GM06990 (cell line): ENCODE results near the gene FARSA.

Experiments
- DNase-seq: peaks from one replicate; pipeline ENCODE4 v3.0.0-alpha.2; 2011; ENCODE audit not compliant: insufficient read length; ENCODE audit errors: extremely low read depth
- H3K27me3 ChIP-seq: replicated peaks from 2 replicates; pipeline ENCODE4 v1.6.0; 2011; ENCODE audit warnings: low read length; ENCODE audit not compliant: control insufficient read depth, insufficient read depth
- H3K36me3 ChIP-seq: 2 replicates; pipeline ENCODE4 v1.5.1; 2011; ENCODE audit warnings: low read length; ENCODE audit not compliant: control insufficient read depth, insufficient read depth
- H3K4me3 ChIP-seq: replicated peaks from 2 replicates; pipeline ENCODE4 v1.5.1; 2011; ENCODE audit warnings: low read depth, mild to moderate bottlenecking, control low read depth, low read length
- TF ChIP-seq, protein P1 (sequence below): IDR thresholded peaks from 2 replicates; pipeline ENCODE4 v1.5.1; 2011; ENCODE audit warnings: low read length, control low read depth, mild to moderate bottlenecking, inconsistent platforms; ENCODE audit not compliant: insufficient read depth, poor library complexity, severe bottlenecking

Gene FARSA

GRCh38 chr19:12881172-12881808 lies 52.2 kb downstream of the FARSA start, which contains the start of gene DNASE2:
TSS of gene DNASE2 (minus strand) at chr19:12881449. CDS start at chr19:12881375, 74 bp downstream.
- DNase-seq: peak; percentile 94
- Histone ChIP-seq H3K36me3 (peaks cover 5% of the 10 kb centered on the region), H3K27me3 (no peaks in the 10 kb centered on the region), H3K4me3 (peak within 1 kb of the TSS; percentile 74)
- TF ChIP-seq, protein P1, sequence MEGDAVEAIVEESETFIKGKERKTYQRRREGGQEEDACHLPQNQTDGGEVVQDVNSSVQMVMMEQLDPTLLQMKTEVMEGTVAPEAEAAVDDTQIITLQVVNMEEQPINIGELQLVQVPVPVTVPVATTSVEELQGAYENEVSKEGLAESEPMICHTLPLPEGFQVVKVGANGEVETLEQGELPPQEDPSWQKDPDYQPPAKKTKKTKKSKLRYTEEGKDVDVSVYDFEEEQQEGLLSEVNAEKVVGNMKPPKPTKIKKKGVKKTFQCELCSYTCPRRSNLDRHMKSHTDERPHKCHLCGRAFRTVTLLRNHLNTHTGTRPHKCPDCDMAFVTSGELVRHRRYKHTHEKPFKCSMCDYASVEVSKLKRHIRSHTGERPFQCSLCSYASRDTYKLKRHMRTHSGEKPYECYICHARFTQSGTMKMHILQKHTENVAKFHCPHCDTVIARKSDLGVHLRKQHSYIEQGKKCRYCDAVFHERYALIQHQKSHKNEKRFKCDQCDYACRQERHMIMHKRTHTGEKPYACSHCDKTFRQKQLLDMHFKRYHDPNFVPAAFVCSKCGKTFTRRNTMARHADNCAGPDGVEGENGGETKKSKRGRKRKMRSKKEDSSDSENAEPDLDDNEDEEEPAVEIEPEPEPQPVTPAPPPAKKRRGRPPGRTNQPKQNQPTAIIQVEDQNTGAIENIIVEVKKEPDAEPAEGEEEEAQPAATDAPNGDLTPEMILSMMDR: no peak

DNA sequence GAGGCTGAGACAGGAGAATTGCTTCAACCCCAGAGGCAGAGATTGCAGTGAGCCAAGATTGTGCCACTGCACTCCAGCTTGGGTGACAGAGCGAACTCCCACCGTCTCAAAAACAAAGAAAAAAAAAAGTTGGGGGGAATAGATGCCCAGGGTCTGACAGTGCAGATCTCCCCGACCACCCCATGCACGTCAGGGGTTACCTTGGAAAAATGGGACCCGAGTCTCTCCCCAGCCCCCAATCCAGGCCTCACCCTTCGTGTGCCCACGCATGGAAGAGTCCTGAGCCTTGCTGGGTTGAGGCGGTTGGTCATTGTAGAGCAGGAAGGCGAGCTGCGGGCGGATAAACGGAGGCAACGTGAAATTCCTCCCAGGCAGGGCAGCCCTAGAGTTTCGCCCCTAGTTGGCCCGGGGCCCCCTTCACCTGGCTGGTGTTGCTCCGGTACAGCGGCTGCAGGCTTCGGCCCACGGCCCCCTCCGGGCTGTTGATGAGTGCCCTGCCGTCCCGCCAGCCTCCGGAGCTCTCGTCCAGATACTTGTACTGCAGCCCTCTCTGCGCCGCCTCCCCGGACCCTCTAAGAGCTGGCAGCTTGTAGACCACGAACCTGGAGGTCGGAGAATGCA lies 52.9 kb downstream of the FARSA start:
- peak overlapping the region; percentile 74 for H3K4me3 ChIP-seq
- no peak for DNase-seq
- no peaks in the 10 kb centered on the region for H3K27me3 ChIP-seq
- H3K36me3 ChIP-seq: peaks cover 5% of the 10 kb centered on the region
- TF ChIP-seq, protein P1: no peak

DNA sequence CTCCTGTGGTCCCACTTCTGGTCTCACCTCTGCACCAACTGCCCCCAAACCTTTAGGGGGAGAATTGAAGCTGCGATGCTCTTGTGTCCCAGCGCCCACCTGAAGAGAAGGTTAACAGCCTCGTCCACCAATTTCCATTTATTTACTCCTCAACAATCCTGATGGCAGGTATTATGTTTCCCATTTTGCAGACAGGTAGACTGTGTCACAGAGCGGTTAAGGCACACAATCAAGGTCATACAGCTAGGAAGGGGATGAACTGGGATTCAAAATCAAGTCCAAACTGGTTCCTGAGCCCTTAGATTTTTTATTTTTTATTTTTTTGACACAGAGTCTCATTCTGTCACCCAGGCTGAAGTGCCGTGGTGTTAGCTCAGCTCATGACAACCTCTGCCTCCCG lies 58.4 kb downstream of the FARSA start:
- Histone ChIP-seq H3K4me3 (no peak overlapping the region), H3K27me3 (no peaks in the 10 kb centered on the region), H3K36me3 (peaks cover 5% of the 10 kb centered on the region)
- TF ChIP-seq, protein P1: no peak
- no peak for DNase-seq

- H3K36me3 ChIP-seq: peaks cover 5% of the 10 kb centered on the region
- H3K4me3 ChIP-seq: no peak overlapping the region
- TF ChIP-seq, protein P1: no peak
- H3K27me3 ChIP-seq: no peaks in the 10 kb centered on the region
- no peak for DNase-seq
These were observed 59.4 kb downstream of the FARSA start for GRCh38 chr19:12873891-12874745.

DNA sequence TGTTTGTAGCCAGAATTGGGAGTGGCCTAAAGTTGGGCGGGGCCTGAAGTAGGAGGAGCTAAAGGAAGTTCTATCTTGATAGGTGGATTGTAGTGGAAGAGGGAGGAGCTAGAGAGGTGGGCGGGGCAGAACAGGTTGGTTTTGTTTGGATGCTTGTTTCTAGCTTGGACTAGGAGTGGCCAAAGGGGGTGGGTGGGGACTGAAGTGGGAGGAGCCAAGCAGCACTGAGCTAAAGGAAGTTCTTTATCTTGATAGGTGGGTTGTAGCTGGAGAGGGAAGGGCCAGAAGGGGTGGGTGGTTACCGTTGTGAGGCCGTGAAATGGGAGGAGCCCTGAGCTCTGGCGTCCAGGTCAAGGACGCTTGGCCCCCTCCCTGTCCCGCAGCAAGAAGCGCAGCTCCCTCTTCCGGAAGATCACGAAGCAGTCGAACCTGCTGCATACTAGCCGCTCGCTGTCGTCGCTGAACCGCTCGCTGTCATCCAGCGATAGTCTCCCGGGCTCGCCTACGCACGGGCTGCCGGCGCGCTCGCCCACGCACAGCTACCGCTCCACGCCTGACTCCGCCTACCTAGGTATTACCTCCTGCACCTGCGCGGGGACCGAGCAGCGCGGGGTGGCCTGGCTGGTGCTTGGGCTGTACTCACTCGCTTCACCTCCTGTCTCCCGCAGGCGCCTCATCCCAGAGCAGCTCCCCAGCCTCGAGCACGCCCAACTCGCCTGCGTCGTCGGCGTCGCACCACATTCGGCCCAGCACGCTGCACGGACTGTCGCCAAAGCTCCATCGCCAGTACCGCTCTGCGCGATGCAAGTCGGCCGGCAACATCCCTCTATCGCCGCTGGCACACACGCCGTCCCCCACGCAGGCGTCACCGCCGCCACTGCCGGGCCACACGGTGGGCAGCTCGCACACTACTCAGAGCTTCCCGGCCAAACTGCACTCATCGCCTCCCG lies 60.3 kb downstream of the FARSA start:
- DNase-seq: no peak
- Histone ChIP-seq H3K36me3 (peaks cover 2% of the 10 kb centered on the region), H3K27me3 (no peaks in the 10 kb centered on the region), H3K4me3 (no peak overlapping the region)
- TF ChIP-seq, protein P1: no peak
